Right lobe of liver (tissue), 4 donors: ENCODE results near the gene FRMPD2.
"Not testable (repeated sequence)": the region's sequence is repeated elsewhere in the genome, so short reads cannot be mapped to it uniquely, and the experiment has no call there.

Experiments used
- POLR2A ChIP-seq: fragments of 450-650 bp; IDR thresholded peaks from one replicate; pipeline ENCODE4 v1.6.1; 2017; ENCODE audit warnings: antibody characterized with exemption, mild to moderate bottlenecking
- TF ChIP-seq, protein P1 (sequence below), 4 donors: fragments of 200-600 bp in 3 of 4; fragments of 450-650 bp in 1 of 4; IDR thresholded peaks; one replicate each; pipeline versions ENCODE4 v1.5.1 to v1.8.0; 2016 to 2022; ENCODE audit warnings: antibody characterized with exemption in 4 of 4, mild to moderate bottlenecking in 2 of 4
- donor health status: DM: no; HTN: no; CAD: no.
- donor health status: DM: no; HTN: no; CAD: no.
- donor health status: DM: no; HTN: yes; CAD: no.

- not testable (repeated sequence) for TF ChIP-seq POLR2A
- TF ChIP-seq, protein P1, sequence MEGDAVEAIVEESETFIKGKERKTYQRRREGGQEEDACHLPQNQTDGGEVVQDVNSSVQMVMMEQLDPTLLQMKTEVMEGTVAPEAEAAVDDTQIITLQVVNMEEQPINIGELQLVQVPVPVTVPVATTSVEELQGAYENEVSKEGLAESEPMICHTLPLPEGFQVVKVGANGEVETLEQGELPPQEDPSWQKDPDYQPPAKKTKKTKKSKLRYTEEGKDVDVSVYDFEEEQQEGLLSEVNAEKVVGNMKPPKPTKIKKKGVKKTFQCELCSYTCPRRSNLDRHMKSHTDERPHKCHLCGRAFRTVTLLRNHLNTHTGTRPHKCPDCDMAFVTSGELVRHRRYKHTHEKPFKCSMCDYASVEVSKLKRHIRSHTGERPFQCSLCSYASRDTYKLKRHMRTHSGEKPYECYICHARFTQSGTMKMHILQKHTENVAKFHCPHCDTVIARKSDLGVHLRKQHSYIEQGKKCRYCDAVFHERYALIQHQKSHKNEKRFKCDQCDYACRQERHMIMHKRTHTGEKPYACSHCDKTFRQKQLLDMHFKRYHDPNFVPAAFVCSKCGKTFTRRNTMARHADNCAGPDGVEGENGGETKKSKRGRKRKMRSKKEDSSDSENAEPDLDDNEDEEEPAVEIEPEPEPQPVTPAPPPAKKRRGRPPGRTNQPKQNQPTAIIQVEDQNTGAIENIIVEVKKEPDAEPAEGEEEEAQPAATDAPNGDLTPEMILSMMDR (IDR thresholded peaks at IDR 0.05) = not testable (repeated sequence)
These were observed 88.2 kb downstream of the FRMPD2 start for GRCh38 chr10:48186264-48186804.
